ENCODE data around the gene ZNF862.

ZNF862 gene

GRCh38 chr7:149839933-149840332, 1.8 kb downstream of the ZNF862 start:
- no peak for TF ChIP-seq CTCF (IDR thresholded peaks at IDR 0.05; ENCODE audit: borderline replicate concordance, control extremely low read depth, extremely low read depth, insufficient read depth, missing control alignments)
- in situ Hi-C loops (cut with MboI; ENCODE audit: low sequenced_read_pairs, unreplicated experiment): no loop called here
- no peak for DNase-seq (ENCODE audit: low spot score)

- in situ Hi-C loops (cut with MboI; ENCODE audit: low sequenced_read_pairs, unreplicated experiment): no loop called here
- TF ChIP-seq CTCF (IDR thresholded peaks at IDR 0.05; ENCODE audit: borderline replicate concordance, control extremely low read depth, extremely low read depth, insufficient read depth, missing control alignments): no peak
- no peak for DNase-seq (ENCODE audit: low spot score)
Measured at GRCh38 chr7:149843566-149843965, 5.4 kb downstream of the ZNF862 start.

- TF ChIP-seq CTCF (IDR thresholded peaks at IDR 0.05; ENCODE audit: borderline replicate concordance, control extremely low read depth, extremely low read depth, insufficient read depth, missing control alignments): no peak
- no peak for DNase-seq (ENCODE audit: low spot score)
- in situ Hi-C loops (cut with MboI; ENCODE audit: low sequenced_read_pairs, unreplicated experiment): no loop called here
Measured at GRCh38 chr7:149844445-149844844, 6.3 kb downstream of the ZNF862 start.

GRCh38 chr7:149845257-149845980, 7.2 kb downstream of the ZNF862 start:
- DNase-seq (ENCODE audit: low spot score): no peak
- in situ Hi-C loops (cut with MboI; ENCODE audit: low sequenced_read_pairs, unreplicated experiment): no loop called here
- TF ChIP-seq CTCF (IDR thresholded peaks at IDR 0.05; ENCODE audit: borderline replicate concordance, control extremely low read depth, extremely low read depth, insufficient read depth, missing control alignments): no peak

GRCh38 chr7:149846021-149846420, 7.8 kb downstream of the ZNF862 start:
- in situ Hi-C loops (cut with MboI; ENCODE audit: low sequenced_read_pairs, unreplicated experiment): no loop called here
- no peak for DNase-seq (ENCODE audit: low spot score)
- TF ChIP-seq CTCF (IDR thresholded peaks at IDR 0.05; ENCODE audit: borderline replicate concordance, control extremely low read depth, extremely low read depth, insufficient read depth, missing control alignments): no peak

- no peak for TF ChIP-seq CTCF (IDR thresholded peaks at IDR 0.05; ENCODE audit: borderline replicate concordance, control extremely low read depth, extremely low read depth, insufficient read depth, missing control alignments)
- in situ Hi-C loops (cut with MboI; ENCODE audit: low sequenced_read_pairs, unreplicated experiment): no loop called here
- DNase-seq (ENCODE audit: low spot score): no peak
Measured at GRCh38 chr7:149846436-149847046, 8.4 kb downstream of the ZNF862 start.

Measured in GM13976 (cell line).